Thyroid gland (tissue), 4 donors: ENCODE measurements around the gene AHI1.

ENCODE experiments used
- POLR2A ChIP-seq, 2 donors: fragments of 450-650 bp; IDR thresholded peaks; one replicate each; pipeline ENCODE4 v1.6.1; 2017; ENCODE audit warnings: antibody characterized with exemption in 2 of 2, mild to moderate bottlenecking in 2 of 2, moderate library complexity in 1 of 2
- TF ChIP-seq, protein P1 (sequence below), 6 experiments: fragments of 200-600 bp in 3 of 6; fragments of 450-650 bp in 3 of 6; sonication (generic) in 3 of 6; IDR thresholded peaks; one replicate each; pipeline ENCODE4 v1.5.1; 2016 to 2019; ENCODE audit warnings: antibody characterized with exemption in 6 of 6, mild to moderate bottlenecking in 2 of 6, inconsistent platforms in 1 of 6, moderate library complexity in 1 of 6

DNA sequence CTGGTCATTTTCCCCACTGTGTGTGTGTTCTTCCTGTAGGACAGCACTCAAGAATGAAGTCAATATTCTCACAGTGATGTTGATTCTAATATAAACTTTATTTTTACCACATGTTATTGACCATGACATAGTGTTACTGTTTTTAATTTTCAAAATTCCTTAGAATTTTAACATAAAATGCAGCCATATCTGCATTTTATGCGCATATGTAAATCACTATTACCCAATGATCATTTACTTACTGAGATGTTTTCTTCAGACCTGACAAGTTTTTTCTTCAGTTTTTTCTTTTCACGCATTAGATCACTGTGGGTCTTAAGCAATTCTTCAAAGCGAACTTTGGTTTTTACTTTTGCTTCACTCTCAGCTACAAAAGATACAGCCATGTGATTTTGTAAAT, 7.2 kb downstream of the AHI1 start:
- TF ChIP-seq, protein P1, sequence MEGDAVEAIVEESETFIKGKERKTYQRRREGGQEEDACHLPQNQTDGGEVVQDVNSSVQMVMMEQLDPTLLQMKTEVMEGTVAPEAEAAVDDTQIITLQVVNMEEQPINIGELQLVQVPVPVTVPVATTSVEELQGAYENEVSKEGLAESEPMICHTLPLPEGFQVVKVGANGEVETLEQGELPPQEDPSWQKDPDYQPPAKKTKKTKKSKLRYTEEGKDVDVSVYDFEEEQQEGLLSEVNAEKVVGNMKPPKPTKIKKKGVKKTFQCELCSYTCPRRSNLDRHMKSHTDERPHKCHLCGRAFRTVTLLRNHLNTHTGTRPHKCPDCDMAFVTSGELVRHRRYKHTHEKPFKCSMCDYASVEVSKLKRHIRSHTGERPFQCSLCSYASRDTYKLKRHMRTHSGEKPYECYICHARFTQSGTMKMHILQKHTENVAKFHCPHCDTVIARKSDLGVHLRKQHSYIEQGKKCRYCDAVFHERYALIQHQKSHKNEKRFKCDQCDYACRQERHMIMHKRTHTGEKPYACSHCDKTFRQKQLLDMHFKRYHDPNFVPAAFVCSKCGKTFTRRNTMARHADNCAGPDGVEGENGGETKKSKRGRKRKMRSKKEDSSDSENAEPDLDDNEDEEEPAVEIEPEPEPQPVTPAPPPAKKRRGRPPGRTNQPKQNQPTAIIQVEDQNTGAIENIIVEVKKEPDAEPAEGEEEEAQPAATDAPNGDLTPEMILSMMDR (IDR thresholded peaks at IDR 0.05) = no peak
- TF ChIP-seq POLR2A (IDR thresholded peaks at IDR 0.05) = no peak
